ENCODE measurements around the gene RIPK1. TPM values are rescaled to one million over a fixed set of nuclear protein-coding genes. Genes with fewer than 3 reads are reported as not detected.

Gene RIPK1
- total RNA-seq, 1 experiment from 2014 or later = 19.1 TPM

GRCh38 chr6:3076320-3076719 lies 8.0 kb downstream of the RIPK1 start:
- H3K36me3 ChIP-seq (ENCODE audit: control insufficient read depth in 1 of 2, insufficient read depth in 2 of 2, low read length in 2 of 2) = peaks cover 17 to 43% of the 10 kb centered on the region in 2 experiments
- H3K27me3 ChIP-seq (ENCODE audit: insufficient read depth, low read length) = no peaks in the 10 kb centered on the region
- TF ChIP-seq POLR2A (IDR thresholded peaks at IDR 0.05; ENCODE audit: borderline replicate concordance, extremely low read depth, insufficient read depth, insufficient read length) (no peak), SRF (IDR thresholded peaks at IDR 0.05; ENCODE audit: low read depth) (no peak), RAD21 (IDR thresholded peaks at IDR 0.05; ENCODE audit: low read depth) (no peak), ZFX (IDR thresholded peaks at IDR 0.05) (no peak), ELF1 (IDR thresholded peaks at IDR 0.05; ENCODE audit: borderline replicate concordance, low read depth) (no peak), SP1 (IDR thresholded peaks at IDR 0.05; ENCODE audit: low read depth) (no peak), FOSL1 (IDR thresholded peaks at IDR 0.05; ENCODE audit: low read depth) (no peak), MAX (IDR thresholded peaks at IDR 0.05) (no peak), TCF7L2 (IDR thresholded peaks at IDR 0.05; ENCODE audit: borderline replicate concordance, extremely low read depth, insufficient read depth, insufficient read length) (no peak), ATF3 (IDR thresholded peaks at IDR 0.05) (no peak)
- TF ChIP-seq, protein P1, sequence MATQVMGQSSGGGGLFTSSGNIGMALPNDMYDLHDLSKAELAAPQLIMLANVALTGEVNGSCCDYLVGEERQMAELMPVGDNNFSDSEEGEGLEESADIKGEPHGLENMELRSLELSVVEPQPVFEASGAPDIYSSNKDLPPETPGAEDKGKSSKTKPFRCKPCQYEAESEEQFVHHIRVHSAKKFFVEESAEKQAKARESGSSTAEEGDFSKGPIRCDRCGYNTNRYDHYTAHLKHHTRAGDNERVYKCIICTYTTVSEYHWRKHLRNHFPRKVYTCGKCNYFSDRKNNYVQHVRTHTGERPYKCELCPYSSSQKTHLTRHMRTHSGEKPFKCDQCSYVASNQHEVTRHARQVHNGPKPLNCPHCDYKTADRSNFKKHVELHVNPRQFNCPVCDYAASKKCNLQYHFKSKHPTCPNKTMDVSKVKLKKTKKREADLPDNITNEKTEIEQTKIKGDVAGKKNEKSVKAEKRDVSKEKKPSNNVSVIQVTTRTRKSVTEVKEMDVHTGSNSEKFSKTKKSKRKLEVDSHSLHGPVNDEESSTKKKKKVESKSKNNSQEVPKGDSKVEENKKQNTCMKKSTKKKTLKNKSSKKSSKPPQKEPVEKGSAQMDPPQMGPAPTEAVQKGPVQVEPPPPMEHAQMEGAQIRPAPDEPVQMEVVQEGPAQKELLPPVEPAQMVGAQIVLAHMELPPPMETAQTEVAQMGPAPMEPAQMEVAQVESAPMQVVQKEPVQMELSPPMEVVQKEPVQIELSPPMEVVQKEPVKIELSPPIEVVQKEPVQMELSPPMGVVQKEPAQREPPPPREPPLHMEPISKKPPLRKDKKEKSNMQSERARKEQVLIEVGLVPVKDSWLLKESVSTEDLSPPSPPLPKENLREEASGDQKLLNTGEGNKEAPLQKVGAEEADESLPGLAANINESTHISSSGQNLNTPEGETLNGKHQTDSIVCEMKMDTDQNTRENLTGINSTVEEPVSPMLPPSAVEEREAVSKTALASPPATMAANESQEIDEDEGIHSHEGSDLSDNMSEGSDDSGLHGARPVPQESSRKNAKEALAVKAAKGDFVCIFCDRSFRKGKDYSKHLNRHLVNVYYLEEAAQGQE (IDR thresholded peaks at IDR 0.05; ENCODE audit: low read depth) = no peak
- TF ChIP-seq, protein P2, sequence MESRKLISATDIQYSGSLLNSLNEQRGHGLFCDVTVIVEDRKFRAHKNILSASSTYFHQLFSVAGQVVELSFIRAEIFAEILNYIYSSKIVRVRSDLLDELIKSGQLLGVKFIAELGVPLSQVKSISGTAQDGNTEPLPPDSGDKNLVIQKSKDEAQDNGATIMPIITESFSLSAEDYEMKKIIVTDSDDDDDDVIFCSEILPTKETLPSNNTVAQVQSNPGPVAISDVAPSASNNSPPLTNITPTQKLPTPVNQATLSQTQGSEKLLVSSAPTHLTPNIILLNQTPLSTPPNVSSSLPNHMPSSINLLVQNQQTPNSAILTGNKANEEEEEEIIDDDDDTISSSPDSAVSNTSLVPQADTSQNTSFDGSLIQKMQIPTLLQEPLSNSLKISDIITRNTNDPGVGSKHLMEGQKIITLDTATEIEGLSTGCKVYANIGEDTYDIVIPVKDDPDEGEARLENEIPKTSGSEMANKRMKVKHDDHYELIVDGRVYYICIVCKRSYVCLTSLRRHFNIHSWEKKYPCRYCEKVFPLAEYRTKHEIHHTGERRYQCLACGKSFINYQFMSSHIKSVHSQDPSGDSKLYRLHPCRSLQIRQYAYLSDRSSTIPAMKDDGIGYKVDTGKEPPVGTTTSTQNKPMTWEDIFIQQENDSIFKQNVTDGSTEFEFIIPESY (IDR thresholded peaks at IDR 0.05; ENCODE audit: extremely low read depth, insufficient replicate concordance, low read length) = no peak
- H4K20me1 ChIP-seq (ENCODE audit: insufficient read depth) = no peaks in the 10 kb centered on the region
- peaks cover 59% of the 10 kb centered on the region for H3K79me2 ChIP-seq (ENCODE audit: insufficient read depth, low read length)
- ChIA-PET POLR2A (no interaction called here), CTCF (no interaction called here), RAD21 (ENCODE audit: low non-redundant PET in 1 of 2, low total read pairs in 2 of 2, uncharacterized antibody in 2 of 2, unreplicated experiment in 2 of 2) (no interaction called here)
- H3K4me3 ChIP-seq (replicated peaks in 1 of 2; ENCODE audit: low read depth in 1 of 2, low read length in 2 of 2) = no peak overlapping the region
- no peaks in the 10 kb centered on the region for H3K9me3 ChIP-seq (ENCODE audit: control insufficient read depth in 1 of 2, insufficient read depth in 1 of 2, low read depth in 1 of 2, low read length in 2 of 2)
- no peaks in the 10 kb centered on the region for H3K4me1 ChIP-seq (ENCODE audit: control insufficient read depth in 1 of 2, insufficient read depth in 2 of 2, low read length in 2 of 2)
- ATAC-seq (no peak), DNase-seq (ENCODE audit: low read depth, low spot score) (no peak)
- no peaks in the 10 kb centered on the region for H3K9me2 ChIP-seq (ENCODE audit: insufficient read depth)
- H2AFZ ChIP-seq (ENCODE audit: low read depth, low read length, poor library complexity, severe bottlenecking) = no peak overlapping the region
- no peak overlapping the region for H3K27ac ChIP-seq (ENCODE audit: low read depth, low read length)
- no peak overlapping the region for H3K9ac ChIP-seq (ENCODE audit: low read length)
- intact Hi-C loops (cut with micrococcal nuclease) = no loop called here
- H3K4me2 ChIP-seq (ENCODE audit: low read length) = no peak overlapping the region
- BruUV-seq (replicated peaks) = no TSS peak

All from HCT116 (cell line).